Measurements from ENCODE around the gene SPP2. TPM values are rescaled to one million over a fixed set of nuclear protein-coding genes. Genes with fewer than 3 reads are reported as not detected.

Gene SPP2
- total and polyA plus RNA-seq, 12 donors: not detected

DNA sequence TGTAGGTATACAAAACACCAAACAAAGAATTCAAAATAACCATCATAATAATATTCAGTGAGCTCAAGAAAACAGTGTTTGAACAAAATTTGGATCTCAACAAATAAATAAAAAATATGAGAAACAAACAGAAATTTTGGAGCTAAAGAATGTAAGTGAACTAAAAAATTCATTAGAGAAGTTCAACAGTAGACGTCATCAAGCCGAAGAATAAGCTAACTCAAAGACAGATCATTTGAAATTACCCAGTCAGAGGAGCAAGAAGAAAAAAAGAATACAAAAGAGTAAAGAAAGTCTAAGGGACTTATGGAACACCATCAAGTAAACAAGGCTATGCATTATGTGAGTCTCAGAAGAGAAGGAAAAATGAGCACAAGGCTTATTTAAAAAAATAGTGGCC is 16.6 kb upstream of the SPP2 start:
- ATAC-seq (no peak), DNase-seq (no peak)
- 88 to 90% methylated on average over 2 of the region's 2 CpGs for WGBS, 2 donors
- Histone ChIP-seq H3K27ac (no peak overlapping the region), H3K4me3 (no peak overlapping the region), H3K36me3 (no peaks in the 10 kb centered on the region), H3K27me3 (peaks cover 0 to 36% (median 13%) of the 10 kb centered on the region in 7 donors), H3K4me1 (peaks cover 0 to 7% (median 0%) of the 10 kb centered on the region in 9 donors), H3K9me3 (peaks cover 0 to 47% (median 16%) of the 10 kb centered on the region in 11 donors)
- intact Hi-C loops (cut with DNase I): no loop called here
- TF ChIP-seq, protein P1, sequence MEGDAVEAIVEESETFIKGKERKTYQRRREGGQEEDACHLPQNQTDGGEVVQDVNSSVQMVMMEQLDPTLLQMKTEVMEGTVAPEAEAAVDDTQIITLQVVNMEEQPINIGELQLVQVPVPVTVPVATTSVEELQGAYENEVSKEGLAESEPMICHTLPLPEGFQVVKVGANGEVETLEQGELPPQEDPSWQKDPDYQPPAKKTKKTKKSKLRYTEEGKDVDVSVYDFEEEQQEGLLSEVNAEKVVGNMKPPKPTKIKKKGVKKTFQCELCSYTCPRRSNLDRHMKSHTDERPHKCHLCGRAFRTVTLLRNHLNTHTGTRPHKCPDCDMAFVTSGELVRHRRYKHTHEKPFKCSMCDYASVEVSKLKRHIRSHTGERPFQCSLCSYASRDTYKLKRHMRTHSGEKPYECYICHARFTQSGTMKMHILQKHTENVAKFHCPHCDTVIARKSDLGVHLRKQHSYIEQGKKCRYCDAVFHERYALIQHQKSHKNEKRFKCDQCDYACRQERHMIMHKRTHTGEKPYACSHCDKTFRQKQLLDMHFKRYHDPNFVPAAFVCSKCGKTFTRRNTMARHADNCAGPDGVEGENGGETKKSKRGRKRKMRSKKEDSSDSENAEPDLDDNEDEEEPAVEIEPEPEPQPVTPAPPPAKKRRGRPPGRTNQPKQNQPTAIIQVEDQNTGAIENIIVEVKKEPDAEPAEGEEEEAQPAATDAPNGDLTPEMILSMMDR (IDR thresholded peaks at IDR 0.05): no peak

DNA sequence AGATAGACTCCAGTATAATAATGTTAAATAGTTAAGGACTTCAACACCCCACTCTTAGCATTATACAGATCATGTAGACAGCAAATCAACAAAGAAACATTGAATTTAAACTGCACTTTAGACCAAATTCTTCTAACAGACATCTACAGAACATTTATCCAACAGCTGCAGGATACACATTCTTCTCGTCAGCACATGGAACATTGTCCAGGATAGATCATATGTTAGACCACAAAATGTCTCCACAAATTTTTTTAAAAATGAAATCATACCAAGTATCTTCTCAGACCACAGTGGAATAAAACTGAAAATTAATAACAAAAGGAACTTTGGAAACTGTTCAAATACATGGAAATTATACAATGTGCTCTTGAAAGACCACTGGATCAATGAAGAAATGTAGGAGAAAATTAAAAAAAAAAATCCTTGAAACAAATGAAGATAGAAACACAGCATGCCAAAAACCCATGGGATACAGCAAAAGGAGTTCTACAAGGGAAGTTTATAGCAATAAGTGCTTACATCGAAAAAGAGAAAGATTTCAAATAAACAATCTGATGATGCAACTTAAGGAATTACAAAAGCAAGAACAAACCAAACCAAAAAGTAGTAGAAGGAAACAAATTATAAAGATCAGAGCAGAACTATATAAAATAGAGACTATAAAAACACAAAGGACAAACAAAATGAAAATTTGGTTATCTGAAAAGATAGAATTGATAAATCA is 12.3 kb upstream of the SPP2 start:
- Histone ChIP-seq H3K36me3 (no peaks in the 10 kb centered on the region), H3K27ac (no peak overlapping the region), H3K27me3 (peaks cover 0 to 12% (median 0%) of the 10 kb centered on the region in 7 donors), H3K9me3 (peaks cover 0 to 41% (median 16%) of the 10 kb centered on the region in 11 donors), H3K4me3 (no peak overlapping the region), H3K4me1 (no peaks in the 10 kb centered on the region)
- 70 to 78% methylated on average over 2 of the region's 2 CpGs for WGBS, 2 donors
- ATAC-seq (no peak), DNase-seq (no peak)
- intact Hi-C loops (cut with DNase I): no loop called here
- TF ChIP-seq, protein P1 (IDR thresholded peaks at IDR 0.05): no peak

DNA sequence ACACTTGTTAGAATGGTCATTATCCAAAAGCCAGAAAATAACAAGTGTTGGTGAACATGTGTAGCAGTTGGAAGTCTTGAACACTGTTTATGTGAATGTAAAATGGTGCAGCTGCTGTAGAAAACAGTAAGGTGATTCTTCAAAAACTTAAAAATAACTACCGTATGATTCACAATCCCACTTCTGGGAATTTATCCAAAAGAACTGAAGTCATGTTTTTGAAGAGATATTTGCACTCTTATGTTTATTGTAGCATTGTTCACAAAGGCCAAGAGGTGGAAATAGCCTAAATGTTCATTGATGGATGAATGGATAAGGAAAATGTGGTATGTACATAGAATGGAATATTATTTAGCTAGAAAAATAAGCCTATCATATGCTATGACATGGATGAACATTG is 6.3 kb upstream of the SPP2 start:
- Histone ChIP-seq H3K36me3 (no peaks in the 10 kb centered on the region), H3K4me3 (no peak overlapping the region), H3K4me1 (no peaks in the 10 kb centered on the region), H3K9me3 (no peaks in the 10 kb centered on the region), H3K27me3 (peaks cover 0 to 7% (median 0%) of the 10 kb centered on the region in 7 donors), H3K27ac (no peak overlapping the region)
- no peak for ATAC-seq
- intact Hi-C loops (cut with DNase I): no loop called here
- TF ChIP-seq, protein P1 (IDR thresholded peaks at IDR 0.05): no peak
- 44% methylated on average over 1 of the region's 1 CpG for WGBS, 2 donors
- DNase-seq: no peak

DNA sequence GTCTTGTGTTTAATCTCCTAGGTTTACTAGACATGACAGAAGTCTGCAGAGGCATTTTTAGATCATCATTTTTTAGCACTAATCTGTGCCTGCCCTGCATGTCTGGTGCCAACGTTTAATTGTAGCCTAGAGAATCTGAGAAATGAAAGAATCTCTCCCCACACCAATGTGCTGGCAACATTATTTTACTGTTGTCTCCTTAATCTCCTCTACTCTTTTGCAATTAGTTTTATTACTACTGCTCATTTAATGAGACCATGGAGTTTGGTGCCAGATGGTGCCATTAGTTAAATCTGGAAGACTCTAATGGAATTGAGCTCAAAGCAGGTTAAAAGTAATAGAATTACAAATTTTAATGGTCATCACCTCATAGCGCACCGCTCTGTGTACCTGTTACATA is 4.0 kb upstream of the SPP2 start:
- Histone ChIP-seq H3K36me3 (no peaks in the 10 kb centered on the region), H3K9me3 (no peaks in the 10 kb centered on the region), H3K27me3 (peaks cover 0 to 7% (median 0%) of the 10 kb centered on the region in 7 donors), H3K27ac (no peak overlapping the region), H3K4me3 (no peak overlapping the region), H3K4me1 (no peaks in the 10 kb centered on the region)
- TF ChIP-seq, protein P1 (IDR thresholded peaks at IDR 0.05): no peak
- ATAC-seq (no peak), DNase-seq (no peak)
- intact Hi-C loops (cut with DNase I): no loop called here
- 78 to 81% methylated on average over 3 of the region's 3 CpGs for WGBS, 2 donors
